ENCODE data around the gene INTS4. TPM values are rescaled to one million over a fixed set of nuclear protein-coding genes. Genes with fewer than 3 reads are reported as not detected.
A peak's percentile ranks its signal among the peaks of the same experiment; 100 is the strongest.
"Not testable (repeated sequence)": the region's sequence is repeated elsewhere in the genome, so short reads cannot be mapped to it uniquely, and the experiment has no call there.

The INTS4 gene
- total RNA-seq, 2 experiments from 2014 or later, result 51.2 to 52.0 TPM

DNA sequence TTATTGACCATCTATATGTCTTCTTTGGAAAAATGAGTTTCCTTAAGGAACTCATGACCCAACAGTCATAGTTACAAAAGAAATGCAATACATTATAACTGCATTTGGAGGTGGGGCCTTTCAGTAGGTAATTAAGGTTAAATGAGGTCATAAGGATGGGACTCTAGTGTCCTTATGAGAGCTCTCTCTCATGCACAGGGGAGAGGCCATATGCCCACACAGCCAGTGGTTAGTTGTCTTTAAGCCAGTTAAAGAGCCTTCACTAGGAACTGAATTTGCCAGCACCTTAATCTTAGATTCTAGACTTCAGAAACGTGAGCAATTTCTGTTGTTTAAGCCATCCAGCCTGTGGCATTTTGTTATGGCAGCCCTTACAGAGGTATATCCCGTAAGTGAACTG lies 27.3 kb downstream of the INTS4 start:
- POLR2A ChIA-PET, result no interaction called here
- CTCF ChIA-PET, result no interaction called here
- Mint-ChIP-seq H3K36me3 (ENCODE audit: low read depth) (peaks cover 8% of the 10 kb centered on the region), H3K4me3 (no peak overlapping the region), H3K27me3 (no peaks in the 10 kb centered on the region), H3K9me3 (no peaks in the 10 kb centered on the region), H3K27ac (no peak overlapping the region), H3K4me1 (no peaks in the 10 kb centered on the region)
- DNase-seq, result no peak

DNA sequence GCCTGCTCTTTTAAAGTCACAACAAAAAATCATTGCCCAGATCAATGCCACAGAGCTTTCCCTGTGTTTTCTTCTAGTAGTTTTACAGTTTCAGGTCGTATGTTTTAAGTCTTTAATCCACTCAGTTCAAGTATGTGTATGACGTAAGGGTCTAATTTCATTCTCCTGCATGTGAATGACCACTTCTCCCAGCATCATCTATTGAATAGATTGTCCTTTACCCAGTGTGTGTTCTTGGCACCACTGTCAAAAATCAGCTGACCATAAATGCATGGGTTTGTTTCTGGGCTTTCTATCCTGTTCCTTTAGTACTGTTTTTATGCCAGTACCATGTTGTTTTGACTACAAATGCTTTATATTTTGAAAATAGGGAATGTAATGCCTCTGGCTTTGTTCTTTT lies 28.1 kb downstream of the INTS4 start:
- peaks cover 8% of the 10 kb centered on the region for H3K36me3 Mint-ChIP-seq (ENCODE audit: low read depth)
- POLR2A ChIA-PET, result no interaction called here
- CTCF ChIA-PET, result no interaction called here

DNA sequence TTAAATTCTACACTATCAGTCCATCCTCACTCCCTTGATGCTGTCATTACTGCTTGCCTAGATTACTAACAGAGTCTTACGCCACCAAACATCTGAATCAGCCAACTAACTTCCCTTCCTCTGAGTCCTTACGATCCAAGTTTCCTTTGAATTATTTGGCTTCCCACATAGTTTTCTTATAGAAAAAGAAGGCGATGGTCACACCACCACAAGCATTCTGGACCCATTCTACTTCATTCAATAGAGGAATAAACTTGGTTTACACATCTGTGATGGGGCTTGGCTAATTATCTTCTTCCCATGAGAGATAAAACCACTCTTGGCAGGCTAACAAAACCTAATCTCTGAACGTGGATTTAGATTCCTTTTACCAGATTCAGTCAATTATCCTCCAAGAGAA lies 35.0 kb downstream of the INTS4 start:
- no peak for DNase-seq
- no peaks in the 10 kb centered on the region for H3K9me3 Mint-ChIP-seq
- H3K4me1 Mint-ChIP-seq, result no peaks in the 10 kb centered on the region
- ChIA-PET CTCF (no interaction called here), POLR2A (no interaction called here)
- no peak overlapping the region for H3K4me3 Mint-ChIP-seq
- H3K36me3 Mint-ChIP-seq (ENCODE audit: low read depth), result peaks cover 27% of the 10 kb centered on the region
- H3K27me3 Mint-ChIP-seq, result no peaks in the 10 kb centered on the region
- H3K27ac Mint-ChIP-seq, result no peak overlapping the region

More for the DNA sequence above, 28.1 kb downstream of the INTS4 start:
- H3K9me3 Mint-ChIP-seq, result no peaks in the 10 kb centered on the region
- no peaks in the 10 kb centered on the region for H3K4me1 Mint-ChIP-seq
- H3K27ac Mint-ChIP-seq, result no peak overlapping the region
- DNase-seq, result no peak
- H3K4me3 Mint-ChIP-seq, result no peak overlapping the region
- no peaks in the 10 kb centered on the region for H3K27me3 Mint-ChIP-seq

DNA sequence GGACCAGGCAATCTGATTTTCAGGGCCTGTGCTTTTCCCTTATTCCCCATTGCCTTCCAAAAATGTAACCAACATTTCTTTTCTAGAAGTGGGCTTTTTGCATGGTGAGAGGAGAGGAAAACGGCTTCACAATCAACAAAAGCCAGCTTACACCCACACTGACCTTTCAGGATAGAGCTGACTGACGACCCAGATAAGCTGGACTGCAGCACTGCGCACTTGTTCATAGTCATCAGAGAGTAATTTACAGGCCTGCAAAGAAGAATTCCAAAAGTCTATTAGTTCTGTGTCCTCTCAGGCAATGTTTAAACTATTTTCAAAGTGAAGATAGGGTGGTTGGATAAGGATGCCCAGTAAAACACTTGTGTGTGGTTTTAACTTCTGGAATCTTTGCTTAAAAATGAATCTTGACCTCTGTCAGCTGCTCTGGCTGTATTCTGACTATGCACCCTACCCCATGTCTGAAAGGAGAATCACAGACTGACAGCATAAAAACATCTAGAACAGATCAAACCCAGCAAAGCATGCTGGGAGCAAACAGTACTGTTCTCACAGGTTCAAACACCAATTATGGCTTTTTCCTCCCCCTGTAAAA lies 35.8 kb downstream of the INTS4 start:
- H3K4me1 Mint-ChIP-seq, H3K9me3 Mint-ChIP-seq, CTCF ChIA-PET, H3K4me3 Mint-ChIP-seq, H3K27ac Mint-ChIP-seq, H3K27me3 Mint-ChIP-seq, DNase-seq, POLR2A ChIA-PET: not testable (repeated sequence)
- peaks cover 33% of the 10 kb centered on the region for H3K36me3 Mint-ChIP-seq (ENCODE audit: low read depth)

DNA sequence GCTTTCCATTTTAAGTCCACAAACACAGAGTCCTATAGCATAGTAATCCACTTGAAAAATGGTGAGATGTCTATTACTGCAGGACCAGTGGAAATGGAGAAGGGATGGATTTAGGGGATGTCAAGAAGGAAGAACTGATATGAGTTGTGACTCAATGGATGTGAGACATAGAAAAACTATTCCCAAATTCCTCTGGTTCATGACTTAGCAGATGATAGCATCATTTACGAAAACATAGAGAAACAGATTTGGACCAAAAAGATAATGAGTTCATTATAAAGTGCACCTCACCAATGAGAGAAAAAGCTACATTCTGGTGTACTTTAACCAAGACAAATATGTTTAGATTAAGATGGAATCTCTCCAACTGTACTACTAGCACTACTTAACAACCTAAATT lies 51.2 kb downstream of the INTS4 start:
- DNase-seq, H3K9me3 Mint-ChIP-seq, H3K27me3 Mint-ChIP-seq, H3K4me3 Mint-ChIP-seq, CTCF ChIA-PET, H3K4me1 Mint-ChIP-seq, H3K27ac Mint-ChIP-seq, POLR2A ChIA-PET: not testable (repeated sequence)
- peaks cover 16% of the 10 kb centered on the region for H3K36me3 Mint-ChIP-seq (ENCODE audit: low read depth)

DNA sequence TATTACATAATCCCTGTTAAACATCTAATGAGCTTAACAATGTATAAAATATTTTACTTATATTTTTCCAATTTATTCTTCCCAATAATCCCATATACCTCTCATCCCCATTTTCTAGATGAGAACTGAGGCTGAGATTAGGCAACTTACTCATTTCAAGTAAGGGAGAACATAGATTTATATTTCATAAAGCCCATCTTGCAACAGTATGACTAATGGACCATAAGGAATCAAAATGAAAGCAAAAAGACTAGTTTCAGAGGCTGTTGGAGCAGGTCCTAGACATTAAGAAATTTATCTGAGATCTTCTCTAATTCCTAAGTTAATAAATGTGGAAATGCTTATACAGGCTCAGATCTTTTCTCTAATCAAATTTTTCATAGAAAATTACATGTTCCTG lies 52.0 kb downstream of the INTS4 start:
- H3K4me3 Mint-ChIP-seq; DNase-seq; H3K9me3 Mint-ChIP-seq; H3K27ac Mint-ChIP-seq; H3K4me1 Mint-ChIP-seq; POLR2A ChIA-PET; H3K27me3 Mint-ChIP-seq; CTCF ChIA-PET; H3K36me3 Mint-ChIP-seq (ENCODE audit: low read depth): not testable (repeated sequence)

DNA sequence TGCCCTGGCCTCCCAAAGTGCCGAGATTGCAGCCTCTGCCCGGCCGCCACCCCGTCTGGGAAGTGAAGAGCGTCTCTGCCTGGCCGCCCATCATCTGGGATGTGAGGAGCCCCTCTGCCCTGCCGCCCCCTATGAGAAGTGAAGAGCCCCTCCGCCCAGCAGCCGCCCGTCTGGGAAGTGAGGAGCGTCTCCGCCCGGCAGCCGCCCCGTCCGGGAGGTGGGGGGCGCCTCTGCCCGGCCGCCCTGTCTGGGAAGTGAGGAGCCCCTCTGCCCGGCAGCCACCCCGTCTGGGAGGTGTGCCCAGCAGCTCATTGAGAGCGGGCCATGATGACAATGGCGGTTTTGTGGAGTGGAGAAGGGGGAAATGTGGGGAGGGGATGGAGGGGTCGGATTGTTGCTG lies 60.9 kb downstream of the INTS4 start:
- Mint-ChIP-seq H3K4me1 (peaks cover 18% of the 10 kb centered on the region), H3K36me3 (ENCODE audit: low read depth) (peaks cover 42% of the 10 kb centered on the region)
- POLR2A ChIA-PET, DNase-seq, CTCF ChIA-PET, H3K27me3 Mint-ChIP-seq, H3K27ac Mint-ChIP-seq, H3K4me3 Mint-ChIP-seq, H3K9me3 Mint-ChIP-seq: not testable (repeated sequence)

DNA sequence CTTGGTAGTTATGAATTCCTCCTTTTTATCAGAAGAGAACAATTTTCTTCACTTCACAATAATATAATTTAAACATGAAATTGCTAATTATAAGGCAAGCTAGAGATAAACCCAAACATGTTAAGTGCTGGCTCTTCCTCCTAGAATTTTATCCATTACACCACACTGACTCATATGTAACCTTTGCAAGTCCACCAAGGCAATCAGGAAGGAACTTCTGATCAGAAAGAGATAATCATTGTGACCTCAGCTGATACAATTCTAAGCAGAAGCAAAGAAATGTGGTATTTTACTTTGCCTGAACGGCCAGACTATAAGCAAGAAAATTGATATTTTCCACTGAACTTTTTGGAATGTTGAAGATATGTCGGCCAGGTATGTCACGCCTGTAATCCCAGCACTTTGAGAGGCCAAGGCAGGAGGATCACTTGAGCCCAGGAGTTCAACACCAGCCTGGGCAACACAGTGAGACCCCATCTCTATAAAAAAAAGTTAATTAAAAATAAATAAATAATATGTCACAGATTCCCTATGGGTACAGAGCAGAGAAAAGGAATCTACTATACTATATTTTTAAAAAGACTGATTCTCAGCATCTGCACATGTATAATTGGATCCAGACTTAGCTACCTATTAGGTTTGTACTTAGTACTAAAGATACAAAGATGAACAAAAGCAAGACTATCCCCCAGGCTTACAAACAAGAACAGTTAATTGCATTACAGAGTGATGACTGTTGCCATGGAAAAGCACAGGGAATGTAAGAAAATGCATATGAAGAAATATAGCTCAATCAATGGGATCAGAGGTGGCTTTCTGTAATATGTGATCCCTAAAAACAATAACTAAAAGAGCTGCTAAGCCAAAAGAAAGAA lies 63.9 kb downstream of the INTS4 start:
- POLR2A ChIA-PET, CTCF ChIA-PET, H3K27me3 Mint-ChIP-seq, H3K9me3 Mint-ChIP-seq, H3K4me3 Mint-ChIP-seq, DNase-seq: not testable (repeated sequence)
- Mint-ChIP-seq H3K36me3 (ENCODE audit: low read depth) (peaks cover 50% of the 10 kb centered on the region), H3K27ac (peak overlapping the region; percentile 23), H3K4me1 (peaks cover 18% of the 10 kb centered on the region)

DNA sequence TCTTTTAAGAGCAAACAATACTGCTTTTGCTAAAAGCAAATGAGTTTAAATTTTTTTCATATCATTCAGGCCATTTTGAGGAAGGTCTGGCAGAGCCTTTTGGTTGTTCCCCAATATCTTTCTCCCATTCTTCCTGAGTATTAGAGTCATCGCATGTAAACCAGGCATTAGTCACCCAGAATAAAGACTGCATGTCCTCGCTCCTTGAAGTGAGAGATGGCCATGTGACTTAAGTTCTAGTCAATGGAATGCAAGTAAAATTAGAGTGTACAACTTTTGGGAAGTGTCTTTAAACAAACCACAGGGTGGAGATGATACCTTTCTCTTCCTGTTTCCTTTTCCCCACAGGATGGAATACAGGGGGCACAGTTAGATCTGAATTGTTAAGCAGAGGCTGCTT lies 76.8 kb downstream of the INTS4 start:
- POLR2A ChIA-PET, DNase-seq, H3K27ac Mint-ChIP-seq, H3K4me1 Mint-ChIP-seq, H3K27me3 Mint-ChIP-seq, H3K9me3 Mint-ChIP-seq, H3K4me3 Mint-ChIP-seq: not testable (repeated sequence)
- CTCF ChIA-PET, result interaction anchor here (0.6 kb wide), 1 partner anchor 50 kb away, joined by 4 read pairs; no protein-coding TSS in a partner anchor
- H3K36me3 Mint-ChIP-seq (ENCODE audit: low read depth), result peaks cover 13% of the 10 kb centered on the region

DNA sequence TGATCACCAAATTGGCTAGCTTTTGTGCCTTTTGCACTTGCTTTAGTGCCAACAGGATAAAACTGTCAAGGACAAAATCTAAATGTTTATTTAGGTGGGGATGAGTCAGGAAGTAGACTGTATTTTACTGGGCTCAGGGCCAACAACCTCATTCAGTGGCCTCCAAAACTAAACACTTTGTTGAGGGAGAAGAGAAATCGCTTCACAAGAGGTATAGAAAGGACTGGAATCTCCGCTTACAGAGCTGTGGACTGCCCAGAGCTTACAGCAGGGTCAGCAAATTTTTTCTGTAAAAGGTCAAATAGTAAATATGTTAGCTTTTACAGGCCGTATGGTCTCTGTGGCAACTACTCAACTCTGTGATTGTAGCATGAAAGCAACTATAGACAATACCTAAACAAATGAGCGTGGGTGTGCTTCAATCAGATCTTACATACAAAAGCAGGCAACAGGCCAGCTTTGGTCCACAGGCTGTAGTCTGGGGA lies 80.1 kb downstream of the INTS4 start:
- POLR2A ChIA-PET, DNase-seq, CTCF ChIA-PET, H3K4me1 Mint-ChIP-seq, H3K4me3 Mint-ChIP-seq, H3K9me3 Mint-ChIP-seq, H3K27me3 Mint-ChIP-seq, H3K27ac Mint-ChIP-seq: not testable (repeated sequence)
- H3K36me3 Mint-ChIP-seq (ENCODE audit: low read depth), result peaks cover 21% of the 10 kb centered on the region

DNA sequence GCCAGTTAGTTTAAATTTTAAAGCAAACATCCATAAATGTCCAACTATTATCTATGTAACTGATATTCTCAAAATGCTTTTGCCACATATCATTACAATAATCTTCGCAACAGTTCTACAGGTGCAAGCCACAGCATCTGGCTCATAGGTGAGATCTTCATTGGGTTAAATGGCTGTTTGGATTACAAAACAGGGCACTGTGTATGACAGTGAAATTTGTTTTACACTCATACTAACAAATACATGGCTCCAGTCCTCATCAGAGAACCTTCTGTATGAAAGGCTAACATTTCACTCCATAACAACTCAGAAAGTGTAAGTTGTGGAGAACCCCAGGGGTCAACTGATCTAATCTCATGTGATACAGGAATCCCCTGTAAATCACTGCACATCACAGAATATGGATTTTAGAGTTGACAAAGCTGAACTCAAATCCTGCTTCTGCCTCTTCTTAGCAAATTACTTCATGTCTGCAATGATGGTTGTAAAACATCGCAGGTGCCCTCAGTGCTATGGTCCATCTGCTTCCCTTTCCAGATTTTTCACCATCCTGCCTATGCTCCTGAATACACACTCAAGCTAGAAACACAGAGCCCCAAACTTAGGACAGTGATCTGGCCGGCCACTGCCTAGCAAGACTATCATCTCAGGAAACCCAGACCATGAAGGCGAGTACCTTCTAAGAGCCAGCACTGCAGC lies 80.7 kb downstream of the INTS4 start:
- CTCF ChIA-PET, result not testable (repeated sequence)
- peaks cover 19% of the 10 kb centered on the region for H3K36me3 Mint-ChIP-seq (ENCODE audit: low read depth)

DNA sequence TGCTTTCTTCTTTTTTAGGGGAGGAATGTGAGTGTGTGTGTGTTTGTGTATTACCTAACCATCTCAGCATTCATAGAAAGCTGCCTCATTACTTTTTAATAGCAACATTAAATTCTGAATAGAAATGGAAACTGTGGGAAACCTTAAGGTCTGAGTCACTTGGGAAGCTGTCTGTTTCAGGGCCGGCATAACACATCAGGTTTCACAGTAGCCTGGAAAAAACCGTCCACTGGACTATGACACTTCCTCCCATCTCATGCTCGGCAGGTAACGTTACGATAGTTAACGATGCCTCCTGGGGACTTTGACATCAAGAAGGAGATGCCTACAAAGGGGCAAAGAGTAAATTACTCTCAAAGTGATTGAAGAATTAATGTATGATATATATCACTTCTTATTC lies 83.6 kb downstream of the INTS4 start:
- H3K4me1 Mint-ChIP-seq, H3K4me3 Mint-ChIP-seq, DNase-seq, POLR2A ChIA-PET, CTCF ChIA-PET, H3K9me3 Mint-ChIP-seq, H3K27me3 Mint-ChIP-seq, H3K27ac Mint-ChIP-seq: not testable (repeated sequence)
- H3K36me3 Mint-ChIP-seq (ENCODE audit: low read depth), result peaks cover 10% of the 10 kb centered on the region

More for the DNA sequence above, 80.7 kb downstream of the INTS4 start:
- H3K27ac Mint-ChIP-seq, H3K9me3 Mint-ChIP-seq, DNase-seq, POLR2A ChIA-PET, H3K27me3 Mint-ChIP-seq, H3K4me3 Mint-ChIP-seq, H3K4me1 Mint-ChIP-seq: not testable (repeated sequence)

DNA sequence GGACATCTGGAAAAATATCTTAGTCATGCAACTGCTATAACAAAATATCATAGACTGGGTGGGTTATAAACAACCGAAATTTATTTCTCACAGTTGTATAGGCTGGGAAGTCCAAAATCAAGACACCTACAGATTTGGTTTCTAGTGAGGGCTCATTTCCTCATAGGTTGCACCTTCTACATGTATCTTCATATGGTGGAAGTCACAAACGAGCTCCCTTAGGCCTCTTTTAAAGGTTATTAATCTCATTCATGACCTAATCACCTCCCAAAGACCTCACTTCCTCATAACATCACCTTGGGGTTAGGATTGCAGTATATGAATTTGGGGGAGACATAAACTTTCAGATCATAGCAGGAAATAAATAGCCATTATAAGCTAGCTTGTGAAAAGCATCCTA lies 85.2 kb downstream of the INTS4 start:
- Mint-ChIP-seq H3K4me1 (no peaks in the 10 kb centered on the region), H3K9me3 (no peaks in the 10 kb centered on the region), H3K27me3 (no peaks in the 10 kb centered on the region), H3K27ac (no peak overlapping the region), H3K36me3 (ENCODE audit: low read depth) (peaks cover 10% of the 10 kb centered on the region), H3K4me3 (no peak overlapping the region)
- no peak for DNase-seq
- ChIA-PET POLR2A (no interaction called here), CTCF (no interaction called here)
